Gastroesophageal sphincter (tissue), 3 donors: ENCODE measurements around the gene UIMC1.

ENCODE experiments used
- CTCF ChIP-seq, 4 experiments: fragments of 200-600 bp in 2 of 4; fragments of 450-650 bp in 2 of 4; sonication (generic) in 1 of 4; IDR thresholded peaks; one replicate each; pipeline ENCODE4 v1.5.1; 2017 to 2019; ENCODE audit warnings: antibody characterized with exemption in 4 of 4, mild to moderate bottlenecking in 2 of 4, moderate library complexity in 2 of 4
- POLR2A ChIP-seq, 2 donors: fragments of 450-650 bp; IDR thresholded peaks; one replicate each; pipeline ENCODE4 v1.6.1; 2017; ENCODE audit warnings: antibody characterized with exemption in 2 of 2, mild to moderate bottlenecking in 2 of 2, moderate library complexity in 1 of 2
- POLR2AphosphoS5 ChIP-seq: sonication (generic); formaldehyde crosslinking; IDR thresholded peaks from one replicate; pipeline ENCODE4 v1.6.1; 2017; ENCODE audit warnings: antibody characterized with exemption

DNA sequence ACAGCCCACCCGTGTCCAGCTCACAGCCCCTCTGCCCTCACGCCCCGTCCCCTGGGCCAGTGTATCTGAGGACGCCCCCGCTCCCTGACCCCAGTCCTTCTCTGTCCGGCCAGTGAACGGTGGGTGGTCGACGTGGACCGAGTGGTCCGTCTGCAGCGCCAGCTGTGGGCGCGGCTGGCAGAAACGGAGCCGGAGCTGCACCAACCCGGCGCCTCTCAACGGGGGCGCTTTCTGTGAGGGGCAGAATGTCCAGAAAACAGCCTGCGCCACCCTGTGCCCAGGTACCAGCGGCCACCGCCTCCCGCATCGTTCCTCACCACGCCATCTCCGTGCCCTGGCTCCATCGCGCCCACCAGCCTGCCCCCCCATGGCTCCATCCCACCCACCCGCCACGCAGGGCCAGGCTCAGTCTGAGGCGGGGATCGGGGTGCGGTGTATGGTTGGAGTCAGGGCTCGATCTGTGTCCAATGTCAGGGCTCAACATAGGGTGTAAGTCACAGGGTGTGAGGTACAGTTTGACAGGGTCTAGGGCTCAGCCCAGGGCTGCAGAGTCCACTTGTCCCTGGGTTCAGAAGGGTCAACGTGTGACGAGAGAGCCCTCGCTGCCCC lies 137.0 kb downstream of the UIMC1 start:
- TF ChIP-seq CTCF (IDR thresholded peaks at IDR 0.05) (no peak), POLR2A (IDR thresholded peaks at IDR 0.05) (no peak), POLR2AphosphoS5 (no peak)
